Kidney (tissue), 14 donors: ENCODE results near the gene SACM1L. TPM values are rescaled to one million over a fixed set of nuclear protein-coding genes. Genes with fewer than 3 reads are reported as not detected.

Experiments
- DNase-seq, 5 donors: peaks; one replicate each; pipeline ENCODE4 v3.0.0-alpha.2; 2013 to 2020
- FAIRE-seq: peaks from 2 replicates; lab custom pipeline; 2012; peaks lifted over from hg19 to GRCh38; lab: Jason Lieb, UNC
- H3K27ac ChIP-seq, 2 donors: one replicate each; pipeline ENCODE4 v1.7.0; 2013; ENCODE audit warnings: low read depth in 2 of 2, low read length in 2 of 2, inconsistent platforms in 1 of 2
- H3K27me3 ChIP-seq: one replicate; pipeline ENCODE4 v1.7.1; 2013; ENCODE audit warnings: low read length, inconsistent platforms; ENCODE audit not compliant: control insufficient read depth, insufficient read depth
- H3K36me3 ChIP-seq, 3 donors: one replicate each; pipeline versions ENCODE4 v1.7.0 to v1.7.1; 2013; ENCODE audit warnings: low read length in 3 of 3, control low read depth in 1 of 3, inconsistent platforms in 1 of 3; ENCODE audit not compliant: insufficient read depth in 3 of 3, control insufficient read depth in 2 of 3
- H3K4me1 ChIP-seq, 3 donors: one replicate each; pipeline versions ENCODE4 v1.7.0 to v1.7.1; 2013; ENCODE audit warnings: low read length in 3 of 3, inconsistent platforms in 1 of 3, low read depth in 1 of 3; ENCODE audit not compliant: control insufficient read depth in 2 of 3, insufficient read depth in 2 of 3
- H3K4me3 ChIP-seq, 3 donors: one replicate each; pipeline versions ENCODE4 v1.7.0 to v1.8.1; 2013; ENCODE audit warnings: low read length in 3 of 3, control low read depth in 1 of 3, inconsistent platforms in 1 of 3
- H3K9ac ChIP-seq, 3 donors: one replicate each; pipeline versions ENCODE4 v1.7.0 to v1.7.1; 2013; ENCODE audit warnings: low read length in 3 of 3, control low read depth in 1 of 3, inconsistent platforms in 1 of 3
- H3K9me3 ChIP-seq, 3 donors: one replicate each; pipeline versions ENCODE4 v1.7.0 to v1.7.1; 2013; ENCODE audit warnings: low read length in 3 of 3, control low read depth in 1 of 3, inconsistent platforms in 1 of 3; ENCODE audit not compliant: control insufficient read depth in 2 of 3, insufficient read depth in 1 of 3
- CTCF ChIP-seq: IDR thresholded peaks from 3 replicates; pipeline ENCODE4 v1.5.1; 2012; ENCODE audit warnings: mild to moderate bottlenecking, moderate library complexity, borderline replicate concordance; ENCODE audit not compliant: insufficient read depth; ENCODE audit errors: extremely low read depth
- intact Hi-C: fragments of 100-400 bp; cut with DNase I; formaldehyde crosslinking; loops from one replicate; pipeline ENCODE4 v1.11.1; 2022
- polyA plus RNA-seq: library from polyadenylated mRNA; stranded (reverse); fragments of 350-450 nt; fragmentation: Illumina TruSeq; extraction: RNeasy Lipid Tissue Mini Kit (QIAGEN cat#74804); gene quantifications from one replicate; pipeline ENCODE4 v1.2.3, GENCODE V29; 2014; ENCODE audit warnings: low read depth, low replicate concordance; ENCODE audit not compliant: insufficient read depth
- total RNA-seq: library from RNA; stranded (reverse); fragmentation: NEBNext Ultra II Directional; extraction: Animal tissue kit (Norgen Biotek cat#: 25700); gene quantifications from one replicate; pipeline ENCODE4 v1.2.1, GENCODE V29; 2021
- donor health status: control.
- donor health status: control.
- donor health status: control.
- donor health status: control.
- donor health status: control.
- donor health status: DM: yes; HTN: yes; CAD: no.
- donor health status: Normal renal cell carcinoma (clear cell type).

The SACM1L gene
- total and polyA plus RNA-seq, 2 donors from 2014 or later, result 27.1 to 53.1 TPM

- H3K27ac ChIP-seq, result no peak overlapping the region
- no peaks in the 10 kb centered on the region for H3K36me3 ChIP-seq
- FAIRE-seq (no peak), DNase-seq (peak in 1 of 5 donors; percentile 9)
- TF ChIP-seq CTCF, result no peak
- H3K27me3 ChIP-seq, result peaks cover 23% of the 10 kb centered on the region
- H3K9me3 ChIP-seq, result peaks cover 0 to 5% (median 0%) of the 10 kb centered on the region in 3 donors
- intact Hi-C loops, result no loop called here
- peaks cover 0 to 9% (median 0%) of the 10 kb centered on the region in 3 donors for H3K4me1 ChIP-seq
- no peak overlapping the region for H3K9ac ChIP-seq
- H3K4me3 ChIP-seq, result no peak overlapping the region
These were observed 104.4 kb downstream of the SACM1L start for GRCh38 chr3:45793482-45794176.

GRCh38 chr3:45794177-45794560 lies 105.0 kb downstream of the SACM1L start:
- DNase-seq (no peak), FAIRE-seq (no peak)
- Histone ChIP-seq H3K9me3 (peaks cover 0 to 5% (median 0%) of the 10 kb centered on the region in 3 donors), H3K9ac (no peak overlapping the region), H3K27me3 (peaks cover 23% of the 10 kb centered on the region), H3K27ac (no peak overlapping the region), H3K4me1 (peaks cover 0 to 9% (median 0%) of the 10 kb centered on the region in 3 donors), H3K36me3 (no peaks in the 10 kb centered on the region), H3K4me3 (no peak overlapping the region)
- intact Hi-C loops, result no loop called here
- no peak for TF ChIP-seq CTCF

DNA sequence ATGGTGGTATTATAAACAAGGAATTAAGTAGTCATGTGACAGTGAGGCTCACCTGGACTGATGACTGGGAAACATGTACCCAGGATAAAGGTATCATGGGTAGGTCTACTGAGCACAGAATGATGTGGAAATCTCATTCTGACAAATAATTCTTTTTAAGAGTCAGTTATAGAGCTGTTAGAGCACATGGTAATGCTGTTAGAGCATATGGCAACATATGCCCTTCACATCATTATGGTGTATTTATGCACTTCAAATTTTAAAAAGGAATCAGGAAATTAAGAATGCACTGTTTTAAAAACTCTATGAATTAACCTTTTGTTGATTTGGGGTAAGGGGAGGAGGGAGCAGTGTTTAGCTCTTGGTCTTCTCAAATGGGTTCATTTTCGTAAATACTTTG lies 105.5 kb downstream of the SACM1L start:
- Histone ChIP-seq H3K27ac (no peak overlapping the region), H3K36me3 (no peaks in the 10 kb centered on the region), H3K9ac (no peak overlapping the region), H3K4me3 (no peak overlapping the region), H3K9me3 (peaks cover 0 to 4% (median 0%) of the 10 kb centered on the region in 3 donors), H3K4me1 (peaks cover 0 to 9% (median 0%) of the 10 kb centered on the region in 3 donors), H3K27me3 (peaks cover 23% of the 10 kb centered on the region)
- TF ChIP-seq CTCF, result no peak
- DNase-seq, result no peak
- intact Hi-C loops, result no loop called here
- no peak for FAIRE-seq

Other genes with a start within 250 kb of the SACM1L start
- gene LIMD1, start 94.6 kb upstream of the SACM1L start, total RNA-seq, result 36.3 TPM
- gene LIMD1, start 94.6 kb upstream of the SACM1L start, polyA plus RNA-seq, result 3.1 TPM
- gene SLC6A20, start 107.1 kb downstream of the SACM1L start, total RNA-seq, result 35.2 TPM
- gene SLC6A20, start 107.1 kb downstream of the SACM1L start, polyA plus RNA-seq, result 0.37 TPM
- 30.9 TPM for gene LZTFL1, start 152.7 kb downstream of the SACM1L start, total RNA-seq
- gene LZTFL1, start 152.7 kb downstream of the SACM1L start, polyA plus RNA-seq, result 13.9 TPM
- gene CCR9, start 197.1 kb downstream of the SACM1L start, total RNA-seq, result 0.22 TPM
- 0.43 TPM for gene CCR9, start 197.1 kb downstream of the SACM1L start, polyA plus RNA-seq